ENCODE data around the gene PPIF. TPM values are rescaled to one million over a fixed set of nuclear protein-coding genes. Genes with fewer than 3 reads are reported as not detected.
A peak's percentile ranks its signal among the peaks of the same experiment; 100 is the strongest.

The PPIF gene
- total and polyA plus RNA-seq, 4 donors: 22.2 to 84.3 (median 60.0) TPM

- 41% methylated on average over 5 of the region's 5 CpGs for WGBS
- H3K4me3 ChIP-seq (ENCODE audit: low read depth in 1 of 3, low read length in 3 of 3): no peak overlapping the region
Observed at GRCh38 chr10:79358811-79359210, 11.5 kb downstream of the PPIF start.

More at GRCh38 chr10:79358811-79359210, 11.5 kb downstream of the PPIF start:
- DNase-seq (ENCODE audit: low spot score): peak; percentile 31
- TF ChIP-seq CTCF (IDR thresholded peaks at IDR 0.05; ENCODE audit: low read depth, low read length, missing input control): no peak
- TF ChIP-seq FOXA2 (IDR thresholded peaks at IDR 0.05): no peak
- peak; percentile 14 to 62 for TF ChIP-seq RXRA (IDR thresholded peaks at IDR 0.05)
- TF ChIP-seq JUND (IDR thresholded peaks at IDR 0.05): peak in 1 of 2 donors; percentile 27
- no peak for TF ChIP-seq ZBTB33 (IDR thresholded peaks at IDR 0.05)
- TF ChIP-seq FOXA1 (IDR thresholded peaks at IDR 0.05): no peak
- no peak for TF ChIP-seq TAF1 (conservative IDR thresholded peaks at IDR 0.05)
- no peak for TF ChIP-seq REST (IDR thresholded peaks at IDR 0.05)
- peak; percentile 55 for TF ChIP-seq SP1 (IDR thresholded peaks at IDR 0.05)
- peak; percentile 63 to 67 for TF ChIP-seq HNF4A (conservative IDR thresholded peaks at IDR 0.05)
- TF ChIP-seq GABPA (IDR thresholded peaks at IDR 0.05 in 1 of 2, conservative IDR thresholded peaks at IDR 0.05 in 1 of 2): no peak
- peaks cover 0 to 18% (median 15%) of the 10 kb centered on the region in 4 donors for H3K36me3 ChIP-seq (ENCODE audit: control insufficient read depth in 4 of 4, insufficient read depth in 3 of 4, low read depth in 1 of 4, low read length in 3 of 4)
- H3K27me3 ChIP-seq (ENCODE audit: control insufficient read depth in 4 of 4, insufficient read depth in 4 of 4, low read length in 3 of 4): no peaks in the 10 kb centered on the region
- no peak overlapping the region for H3K27ac ChIP-seq (ENCODE audit: low read depth in 1 of 2, low read length in 2 of 2)
- H3K9me3 ChIP-seq (ENCODE audit: control insufficient read depth in 4 of 4, low read length in 3 of 4): no peaks in the 10 kb centered on the region
- H3K4me1 ChIP-seq (ENCODE audit: control insufficient read depth in 4 of 4, insufficient read depth in 4 of 4, low read length in 3 of 4): peaks cover 0 to 7% (median 1%) of the 10 kb centered on the region in 4 donors
- H3K9ac ChIP-seq (ENCODE audit: low read depth in 1 of 2, low read length in 2 of 2): no peak overlapping the region
